SHP77 treated with DMSO at 0.1 percent for 48 hours (cell line): ENCODE measurements around the gene S100A9.
"Not testable (repeated sequence)": the region's sequence is repeated elsewhere in the genome, so short reads cannot be mapped to it uniquely, and the experiment has no call there.

Experiments used
- DNase-seq: peaks from one replicate; lab custom pipeline; 2025; lab: John Stamatoyannopoulos, UW

The S100A9 gene

GRCh38 chr1:153389973-153390879, 32.6 kb downstream of the S100A9 start:
- no peak for DNase-seq

- DNase-seq = no peak
Observed at GRCh38 chr1:153390938-153391710, 33.5 kb downstream of the S100A9 start, which contains the start of gene S100A8. TSS of gene S100A8 (minus strand) at chr1:153391073. CDS start at chr1:153390535, 538 bp downstream.

GRCh38 chr1:153392258-153392657, 34.6 kb downstream of the S100A9 start:
- no peak for DNase-seq

- no peak for DNase-seq
Observed at GRCh38 chr1:153392822-153393221, 35.2 kb downstream of the S100A9 start.

GRCh38 chr1:153393926-153394325, 36.3 kb downstream of the S100A9 start:
- DNase-seq = no peak

GRCh38 chr1:153394391-153394790, 36.7 kb downstream of the S100A9 start:
- no peak for DNase-seq

- DNase-seq = no peak
Observed at GRCh38 chr1:153395136-153395685, 37.6 kb downstream of the S100A9 start.

- DNase-seq = no peak
Observed at GRCh38 chr1:153395776-153396175, 38.1 kb downstream of the S100A9 start.

- DNase-seq = no peak
Observed at GRCh38 chr1:153396461-153396860, 38.8 kb downstream of the S100A9 start.

- no peak for DNase-seq
Observed at GRCh38 chr1:153397051-153397923, 39.6 kb downstream of the S100A9 start.

- DNase-seq = no peak
Observed at GRCh38 chr1:153397924-153398651, 40.4 kb downstream of the S100A9 start.

GRCh38 chr1:153399401-153400055, 41.9 kb downstream of the S100A9 start:
- DNase-seq = no peak

GRCh38 chr1:153400244-153400643, 42.6 kb downstream of the S100A9 start:
- DNase-seq = no peak

- DNase-seq = no peak
Observed at GRCh38 chr1:153401461-153401860, 43.8 kb downstream of the S100A9 start.

GRCh38 chr1:153402226-153402625, 44.6 kb downstream of the S100A9 start:
- no peak for DNase-seq

- DNase-seq = no peak
Observed at GRCh38 chr1:153403421-153404085, 45.9 kb downstream of the S100A9 start.

GRCh38 chr1:153404086-153404635, 46.5 kb downstream of the S100A9 start:
- no peak for DNase-seq

- DNase-seq = peak; percentile 14
Observed at GRCh38 chr1:153404768-153405167, 47.1 kb downstream of the S100A9 start.

GRCh38 chr1:153405825-153406599, 48.4 kb downstream of the S100A9 start:
- DNase-seq = not testable (repeated sequence)
